ENCODE results near the gene GNB5. TPM values are rescaled to one million over a fixed set of nuclear protein-coding genes. Genes with fewer than 3 reads are reported as not detected.
"Not testable (repeated sequence)": the region's sequence is repeated elsewhere in the genome, so short reads cannot be mapped to it uniquely, and the experiment has no call there.

GNB5 gene
- total RNA-seq, 1 experiment from 2014 or later, result 48.8 TPM

DNA sequence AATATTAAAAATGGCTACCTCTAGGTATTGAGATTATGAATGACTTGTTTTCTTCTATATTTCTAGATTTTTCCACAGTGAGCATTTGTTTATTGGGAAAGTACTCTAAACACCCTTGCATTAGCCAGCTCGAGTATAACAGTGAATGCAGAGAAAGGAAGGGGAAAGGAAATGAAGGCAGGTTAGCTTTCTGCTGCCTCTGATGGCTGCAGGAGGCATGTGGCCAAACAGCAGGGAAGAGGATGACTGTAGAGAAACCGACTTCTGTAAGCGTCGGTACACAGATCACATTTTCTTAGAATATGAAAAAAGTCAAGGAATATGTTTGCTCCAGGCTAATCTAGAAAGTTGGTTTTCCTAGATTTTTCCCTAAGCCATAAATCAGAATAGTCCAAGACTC lies 19.8 kb downstream of the GNB5 start:
- Mint-ChIP-seq H3K27me3 (ENCODE audit: unreplicated experiment) (no peaks in the 10 kb centered on the region), H3K4me3 (ENCODE audit: low read depth, unreplicated experiment) (no peak overlapping the region), H3K4me1 (ENCODE audit: low read depth, unreplicated experiment) (peaks cover 6% of the 10 kb centered on the region), H3K27ac (ENCODE audit: unreplicated experiment) (no peak overlapping the region), H3K9me3 (ENCODE audit: low read depth, unreplicated experiment) (no peaks in the 10 kb centered on the region), H3K36me3 (ENCODE audit: insufficient read depth, unreplicated experiment) (no peaks in the 10 kb centered on the region)
- DNase-seq, result no peak
- TF ChIP-seq, protein P1, sequence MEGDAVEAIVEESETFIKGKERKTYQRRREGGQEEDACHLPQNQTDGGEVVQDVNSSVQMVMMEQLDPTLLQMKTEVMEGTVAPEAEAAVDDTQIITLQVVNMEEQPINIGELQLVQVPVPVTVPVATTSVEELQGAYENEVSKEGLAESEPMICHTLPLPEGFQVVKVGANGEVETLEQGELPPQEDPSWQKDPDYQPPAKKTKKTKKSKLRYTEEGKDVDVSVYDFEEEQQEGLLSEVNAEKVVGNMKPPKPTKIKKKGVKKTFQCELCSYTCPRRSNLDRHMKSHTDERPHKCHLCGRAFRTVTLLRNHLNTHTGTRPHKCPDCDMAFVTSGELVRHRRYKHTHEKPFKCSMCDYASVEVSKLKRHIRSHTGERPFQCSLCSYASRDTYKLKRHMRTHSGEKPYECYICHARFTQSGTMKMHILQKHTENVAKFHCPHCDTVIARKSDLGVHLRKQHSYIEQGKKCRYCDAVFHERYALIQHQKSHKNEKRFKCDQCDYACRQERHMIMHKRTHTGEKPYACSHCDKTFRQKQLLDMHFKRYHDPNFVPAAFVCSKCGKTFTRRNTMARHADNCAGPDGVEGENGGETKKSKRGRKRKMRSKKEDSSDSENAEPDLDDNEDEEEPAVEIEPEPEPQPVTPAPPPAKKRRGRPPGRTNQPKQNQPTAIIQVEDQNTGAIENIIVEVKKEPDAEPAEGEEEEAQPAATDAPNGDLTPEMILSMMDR (IDR thresholded peaks at IDR 0.05; ENCODE audit: unreplicated experiment), result no peak
- CTCF ChIA-PET, result interaction anchor here (0.7 kb wide), 1 partner anchor 425 kb away, joined by 7 read pairs; no protein-coding TSS in a partner anchor
- intact Hi-C loops (cut with micrococcal nuclease; ENCODE audit: unreplicated experiment), result no loop called here
- BruUV-seq (replicated peaks), result no TSS peak

GRCh38 chr15:52170199-52170598 lies 21.0 kb downstream of the GNB5 start:
- CTCF ChIA-PET, result interaction anchor here (0.6 kb wide), 1 partner anchor 60 kb away, joined by 3 read pairs; no protein-coding TSS in a partner anchor
- H3K4me3 Mint-ChIP-seq (ENCODE audit: low read depth, unreplicated experiment); DNase-seq; BruUV-seq (replicated peaks); H3K9me3 Mint-ChIP-seq (ENCODE audit: low read depth, unreplicated experiment); H3K27ac Mint-ChIP-seq (ENCODE audit: unreplicated experiment); H3K27me3 Mint-ChIP-seq (ENCODE audit: unreplicated experiment); intact Hi-C loops (cut with micrococcal nuclease; ENCODE audit: unreplicated experiment); H3K36me3 Mint-ChIP-seq (ENCODE audit: insufficient read depth, unreplicated experiment): not testable (repeated sequence)
- H3K4me1 Mint-ChIP-seq (ENCODE audit: low read depth, unreplicated experiment), result peaks cover 15% of the 10 kb centered on the region

DNA sequence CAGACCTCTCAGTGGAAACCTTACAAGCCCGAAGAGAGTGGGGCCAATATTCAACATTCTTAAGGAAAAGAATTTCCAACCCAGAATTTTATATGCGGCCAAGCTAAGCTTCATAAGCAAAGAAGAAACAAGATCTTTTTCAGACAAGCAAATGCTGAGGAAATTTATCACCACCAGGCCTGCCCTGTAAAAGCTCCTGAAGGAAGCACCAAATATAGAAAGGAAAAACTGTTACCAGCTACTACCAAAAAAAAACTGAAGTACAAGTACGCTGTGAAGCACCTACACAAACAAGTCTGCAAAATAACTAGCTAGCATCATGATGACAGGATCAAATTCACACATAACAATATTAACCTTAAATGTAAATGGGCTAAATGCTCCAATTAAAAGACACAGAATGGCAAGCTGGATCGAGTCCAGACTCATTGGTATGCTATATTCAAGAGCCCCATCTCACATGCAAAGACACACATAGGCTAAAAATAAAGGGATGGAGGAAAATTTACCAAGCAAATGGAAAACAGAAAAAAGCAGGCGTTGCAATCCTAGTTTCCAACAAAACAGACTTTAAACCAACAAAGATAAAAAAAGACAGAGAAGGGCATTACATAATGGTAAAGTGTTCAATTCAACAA lies 25.6 kb downstream of the GNB5 start:
- H3K27me3 Mint-ChIP-seq (ENCODE audit: unreplicated experiment); H3K4me3 Mint-ChIP-seq (ENCODE audit: low read depth, unreplicated experiment); intact Hi-C loops (cut with micrococcal nuclease; ENCODE audit: unreplicated experiment); H3K9me3 Mint-ChIP-seq (ENCODE audit: low read depth, unreplicated experiment); H3K36me3 Mint-ChIP-seq (ENCODE audit: insufficient read depth, unreplicated experiment); DNase-seq; BruUV-seq (replicated peaks): not testable (repeated sequence)
- Mint-ChIP-seq H3K4me1 (ENCODE audit: low read depth, unreplicated experiment) (peaks cover 24% of the 10 kb centered on the region), H3K27ac (ENCODE audit: unreplicated experiment) (peak overlapping the region; percentile 76)
- CTCF ChIA-PET, result interaction anchor here (1.1 kb wide), 1 partner anchor 14 kb away, joined by 3 read pairs; no protein-coding TSS in a partner anchor

GRCh38 chr15:52164631-52165265 lies 26.4 kb downstream of the GNB5 start:
- H3K36me3 Mint-ChIP-seq (ENCODE audit: insufficient read depth, unreplicated experiment), result no peaks in the 10 kb centered on the region
- TF ChIP-seq, protein P1 (IDR thresholded peaks at IDR 0.05; ENCODE audit: unreplicated experiment), result no peak
- intact Hi-C loops (cut with micrococcal nuclease; ENCODE audit: unreplicated experiment), result no loop called here
- peaks cover 24% of the 10 kb centered on the region for H3K4me1 Mint-ChIP-seq (ENCODE audit: low read depth, unreplicated experiment)
- peak overlapping the region; percentile 76 for H3K27ac Mint-ChIP-seq (ENCODE audit: unreplicated experiment)
- no TSS peak for BruUV-seq (replicated peaks)
- no peaks in the 10 kb centered on the region for H3K27me3 Mint-ChIP-seq (ENCODE audit: unreplicated experiment)
- no peaks in the 10 kb centered on the region for H3K9me3 Mint-ChIP-seq (ENCODE audit: low read depth, unreplicated experiment)
- DNase-seq, result no peak
- CTCF ChIA-PET, result interaction anchor here (1.1 kb wide), 1 partner anchor 15 kb away, joined by 3 read pairs; no protein-coding TSS in a partner anchor
- H3K4me3 Mint-ChIP-seq (ENCODE audit: low read depth, unreplicated experiment), result no peak overlapping the region

- Mint-ChIP-seq H3K36me3 (ENCODE audit: insufficient read depth, unreplicated experiment) (peaks cover 4% of the 10 kb centered on the region), H3K27ac (ENCODE audit: unreplicated experiment) (no peak overlapping the region), H3K4me3 (ENCODE audit: low read depth, unreplicated experiment) (no peak overlapping the region), H3K27me3 (ENCODE audit: unreplicated experiment) (no peaks in the 10 kb centered on the region), H3K9me3 (ENCODE audit: low read depth, unreplicated experiment) (no peaks in the 10 kb centered on the region), H3K4me1 (ENCODE audit: low read depth, unreplicated experiment) (peaks cover 24% of the 10 kb centered on the region)
- CTCF ChIA-PET, result no interaction called here
- TF ChIP-seq, protein P1 (IDR thresholded peaks at IDR 0.05; ENCODE audit: unreplicated experiment), result no peak
- no TSS peak for BruUV-seq (replicated peaks)
- DNase-seq, result no peak
- intact Hi-C loops (cut with micrococcal nuclease; ENCODE audit: unreplicated experiment), result no loop called here
Observed at GRCh38 chr15:52163321-52164190, 27.6 kb downstream of the GNB5 start.

Data from Calu3 (cell line).